ENCODE results near the gene SH3BP5L. TPM values are rescaled to one million over a fixed set of nuclear protein-coding genes. Genes with fewer than 3 reads are reported as not detected.

The SH3BP5L gene
- total and polyA plus RNA-seq, 2 of the 13 experiments (the other 11 are each of a cell fraction or from before 2014, with no cell fraction given), result 10.3 to 14.9 TPM

DNA sequence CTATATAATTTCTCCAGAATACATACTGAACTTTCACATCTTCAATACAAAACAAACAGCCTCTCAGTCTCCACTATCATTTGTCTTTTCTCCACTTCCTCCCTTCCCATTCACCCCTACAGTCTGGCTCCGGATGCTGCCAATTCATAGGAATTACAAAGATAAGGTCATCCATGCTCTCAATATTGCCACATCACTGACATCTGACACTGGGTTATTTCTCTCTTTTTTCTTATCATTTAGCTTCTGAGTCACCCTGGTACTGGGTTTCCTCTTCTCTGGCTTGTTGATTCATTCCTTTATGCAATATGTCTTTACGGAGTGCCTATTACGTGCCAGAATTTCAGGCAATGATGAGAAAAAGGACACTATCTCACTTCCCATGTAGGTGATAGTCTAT, 3.1 kb upstream of the SH3BP5L start (continued):
- TF ChIP-seq, protein P1, sequence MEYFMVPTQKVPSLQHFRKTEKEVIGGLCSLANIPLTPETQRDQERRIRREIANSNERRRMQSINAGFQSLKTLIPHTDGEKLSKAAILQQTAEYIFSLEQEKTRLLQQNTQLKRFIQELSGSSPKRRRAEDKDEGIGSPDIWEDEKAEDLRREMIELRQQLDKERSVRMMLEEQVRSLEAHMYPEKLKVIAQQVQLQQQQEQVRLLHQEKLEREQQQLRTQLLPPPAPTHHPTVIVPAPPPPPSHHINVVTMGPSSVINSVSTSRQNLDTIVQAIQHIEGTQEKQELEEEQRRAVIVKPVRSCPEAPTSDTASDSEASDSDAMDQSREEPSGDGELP (IDR thresholded peaks at IDR 0.05; ENCODE audit: borderline replicate concordance, low read depth), result peak; percentile 19; the same call in 1 of the 2 replicates
- TF ChIP-seq, protein P2, sequence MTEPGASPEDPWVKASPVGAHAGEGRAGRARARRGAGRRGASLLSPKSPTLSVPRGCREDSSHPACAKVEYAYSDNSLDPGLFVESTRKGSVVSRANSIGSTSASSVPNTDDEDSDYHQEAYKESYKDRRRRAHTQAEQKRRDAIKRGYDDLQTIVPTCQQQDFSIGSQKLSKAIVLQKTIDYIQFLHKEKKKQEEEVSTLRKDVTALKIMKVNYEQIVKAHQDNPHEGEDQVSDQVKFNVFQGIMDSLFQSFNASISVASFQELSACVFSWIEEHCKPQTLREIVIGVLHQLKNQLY (CRISPR knock-in tag; IDR thresholded peaks at IDR 0.05), result no peak
- TF ChIP-seq ZNF350 (CRISPR knock-in tag; IDR thresholded peaks at IDR 0.05; ENCODE audit: borderline replicate concordance, low read depth) (no peak), ZFP62 (CRISPR knock-in tag; IDR thresholded peaks at IDR 0.05) (no peak), ZSCAN25 (CRISPR knock-in tag; IDR thresholded peaks at IDR 0.05) (peak; percentile 96), FOXK1 (CRISPR knock-in tag; IDR thresholded peaks at IDR 0.05; ENCODE audit: borderline replicate concordance, low read depth) (0 out of 2 replicates have a peak, but pooled peaks have one; percentile 30), SALL1 (CRISPR knock-in tag; IDR thresholded peaks at IDR 0.05) (peak; percentile 33; the same call in 1 of the 2 replicates), ATF7-NPFF (CRISPR knock-in tag; IDR thresholded peaks at IDR 0.05; ENCODE audit: low read depth) (no peak), HMG20A (CRISPR knock-in tag; IDR thresholded peaks at IDR 0.05; ENCODE audit: borderline replicate concordance) (no peak; the same call in 1 of the 2 replicates), HMGXB4 (CRISPR knock-in tag; IDR thresholded peaks at IDR 0.05; ENCODE audit: borderline replicate concordance in 1 of 2, low read depth in 1 of 2) (no peak), ZNF616 (CRISPR knock-in tag; IDR thresholded peaks at IDR 0.05; ENCODE audit: low read depth) (no peak), RARA (CRISPR knock-in tag; IDR thresholded peaks at IDR 0.05) (peak; percentile 68), REPIN1 (CRISPR knock-in tag; IDR thresholded peaks at IDR 0.05; ENCODE audit: borderline replicate concordance, low read depth) (no peak)
- TF ChIP-seq, protein P3, sequence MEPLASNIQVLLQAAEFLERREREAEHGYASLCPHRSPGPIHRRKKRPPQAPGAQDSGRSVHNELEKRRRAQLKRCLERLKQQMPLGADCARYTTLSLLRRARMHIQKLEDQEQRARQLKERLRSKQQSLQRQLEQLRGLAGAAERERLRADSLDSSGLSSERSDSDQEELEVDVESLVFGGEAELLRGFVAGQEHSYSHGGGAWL (CRISPR knock-in tag; IDR thresholded peaks at IDR 0.05), result no peak
- TF ChIP-seq, protein P4, sequence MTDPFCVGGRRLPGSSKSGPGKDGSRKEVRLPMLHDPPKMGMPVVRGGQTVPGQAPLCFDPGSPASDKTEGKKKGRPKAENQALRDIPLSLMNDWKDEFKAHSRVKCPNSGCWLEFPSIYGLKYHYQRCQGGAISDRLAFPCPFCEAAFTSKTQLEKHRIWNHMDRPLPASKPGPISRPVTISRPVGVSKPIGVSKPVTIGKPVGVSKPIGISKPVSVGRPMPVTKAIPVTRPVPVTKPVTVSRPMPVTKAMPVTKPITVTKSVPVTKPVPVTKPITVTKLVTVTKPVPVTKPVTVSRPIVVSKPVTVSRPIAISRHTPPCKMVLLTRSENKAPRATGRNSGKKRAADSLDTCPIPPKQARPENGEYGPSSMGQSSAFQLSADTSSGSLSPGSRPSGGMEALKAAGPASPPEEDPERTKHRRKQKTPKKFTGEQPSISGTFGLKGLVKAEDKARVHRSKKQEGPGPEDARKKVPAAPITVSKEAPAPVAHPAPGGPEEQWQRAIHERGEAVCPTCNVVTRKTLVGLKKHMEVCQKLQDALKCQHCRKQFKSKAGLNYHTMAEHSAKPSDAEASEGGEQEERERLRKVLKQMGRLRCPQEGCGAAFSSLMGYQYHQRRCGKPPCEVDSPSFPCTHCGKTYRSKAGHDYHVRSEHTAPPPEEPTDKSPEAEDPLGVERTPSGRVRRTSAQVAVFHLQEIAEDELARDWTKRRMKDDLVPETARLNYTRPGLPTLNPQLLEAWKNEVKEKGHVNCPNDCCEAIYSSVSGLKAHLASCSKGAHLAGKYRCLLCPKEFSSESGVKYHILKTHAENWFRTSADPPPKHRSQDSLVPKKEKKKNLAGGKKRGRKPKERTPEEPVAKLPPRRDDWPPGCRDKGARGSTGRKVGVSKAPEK (CRISPR knock-in tag; IDR thresholded peaks at IDR 0.05; ENCODE audit: borderline replicate concordance), result no peak
- TF ChIP-seq, protein P5, sequence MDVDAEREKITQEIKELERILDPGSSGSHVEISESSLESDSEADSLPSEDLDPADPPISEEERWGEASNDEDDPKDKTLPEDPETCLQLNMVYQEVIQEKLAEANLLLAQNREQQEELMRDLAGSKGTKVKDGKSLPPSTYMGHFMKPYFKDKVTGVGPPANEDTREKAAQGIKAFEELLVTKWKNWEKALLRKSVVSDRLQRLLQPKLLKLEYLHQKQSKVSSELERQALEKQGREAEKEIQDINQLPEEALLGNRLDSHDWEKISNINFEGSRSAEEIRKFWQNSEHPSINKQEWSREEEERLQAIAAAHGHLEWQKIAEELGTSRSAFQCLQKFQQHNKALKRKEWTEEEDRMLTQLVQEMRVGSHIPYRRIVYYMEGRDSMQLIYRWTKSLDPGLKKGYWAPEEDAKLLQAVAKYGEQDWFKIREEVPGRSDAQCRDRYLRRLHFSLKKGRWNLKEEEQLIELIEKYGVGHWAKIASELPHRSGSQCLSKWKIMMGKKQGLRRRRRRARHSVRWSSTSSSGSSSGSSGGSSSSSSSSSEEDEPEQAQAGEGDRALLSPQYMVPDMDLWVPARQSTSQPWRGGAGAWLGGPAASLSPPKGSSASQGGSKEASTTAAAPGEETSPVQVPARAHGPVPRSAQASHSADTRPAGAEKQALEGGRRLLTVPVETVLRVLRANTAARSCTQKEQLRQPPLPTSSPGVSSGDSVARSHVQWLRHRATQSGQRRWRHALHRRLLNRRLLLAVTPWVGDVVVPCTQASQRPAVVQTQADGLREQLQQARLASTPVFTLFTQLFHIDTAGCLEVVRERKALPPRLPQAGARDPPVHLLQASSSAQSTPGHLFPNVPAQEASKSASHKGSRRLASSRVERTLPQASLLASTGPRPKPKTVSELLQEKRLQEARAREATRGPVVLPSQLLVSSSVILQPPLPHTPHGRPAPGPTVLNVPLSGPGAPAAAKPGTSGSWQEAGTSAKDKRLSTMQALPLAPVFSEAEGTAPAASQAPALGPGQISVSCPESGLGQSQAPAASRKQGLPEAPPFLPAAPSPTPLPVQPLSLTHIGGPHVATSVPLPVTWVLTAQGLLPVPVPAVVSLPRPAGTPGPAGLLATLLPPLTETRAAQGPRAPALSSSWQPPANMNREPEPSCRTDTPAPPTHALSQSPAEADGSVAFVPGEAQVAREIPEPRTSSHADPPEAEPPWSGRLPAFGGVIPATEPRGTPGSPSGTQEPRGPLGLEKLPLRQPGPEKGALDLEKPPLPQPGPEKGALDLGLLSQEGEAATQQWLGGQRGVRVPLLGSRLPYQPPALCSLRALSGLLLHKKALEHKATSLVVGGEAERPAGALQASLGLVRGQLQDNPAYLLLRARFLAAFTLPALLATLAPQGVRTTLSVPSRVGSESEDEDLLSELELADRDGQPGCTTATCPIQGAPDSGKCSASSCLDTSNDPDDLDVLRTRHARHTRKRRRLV (CRISPR knock-in tag; IDR thresholded peaks at IDR 0.05), result no peak
